Colonic mucosa (tissue), 4 donors: ENCODE data around the gene TGM5. TPM values are rescaled to one million over a fixed set of nuclear protein-coding genes. Genes with fewer than 3 reads are reported as not detected.

Experiments used
- DNase-seq: peaks from one replicate; pipeline ENCODE4 v3.0.0-alpha.2; 2020
- H3K27ac ChIP-seq: fragments of 200-600 bp; one replicate; pipeline ENCODE4 v1.8.0; 2021
- H3K27me3 ChIP-seq: fragments of 200-600 bp; one replicate; pipeline ENCODE4 v1.8.0; 2021
- H3K36me3 ChIP-seq: fragments of 200-600 bp; one replicate; pipeline ENCODE4 v1.8.0; 2021
- H3K4me1 ChIP-seq: fragments of 200-600 bp; one replicate; pipeline ENCODE4 v1.8.0; 2021; ENCODE audit warnings: mild to moderate bottlenecking
- H3K4me3 ChIP-seq: fragments of 200-600 bp; one replicate; pipeline ENCODE4 v1.8.0; 2021
- H3K9ac ChIP-seq, 2 donors: one replicate each; pipeline ENCODE4 v1.7.0; 2013; ENCODE audit warnings: control low read depth in 2 of 2, low read depth in 2 of 2, low read length in 2 of 2
- H3K9me3 ChIP-seq: fragments of 200-600 bp; one replicate; pipeline ENCODE4 v1.8.0; 2021
- intact Hi-C: fragments of 100-400 bp; cut with DNase I; formaldehyde crosslinking; loops from one replicate; pipeline ENCODE4 v1.14.1; 2022
- total RNA-seq, 2 donors: library from RNA; stranded (reverse); fragmentation: NEBNext Ultra II Directional in 1 of 2; extraction: Animal tissue kit (Norgen Biotek cat#: 25700) in 1 of 2; gene quantifications; one replicate each; pipeline ENCODE4 v1.2.1, GENCODE V29; 2021
- TF ChIP-seq, protein P1 (sequence below): fragments of 200-600 bp; IDR thresholded peaks from one replicate; pipeline ENCODE4 v1.8.0; 2022; ENCODE audit warnings: antibody characterized with exemption, mild to moderate bottlenecking
- donor health status: healthy.
- donor health status: DM: no; HTN: no; CAD: no.
- donor health status: DM: no; HTN: no; CAD: no.

Gene TGM5
- total RNA-seq, 2 donors from 2014 or later: not detected

- Histone ChIP-seq H3K4me1 (no peaks in the 10 kb centered on the region), H3K27ac (no peak overlapping the region), H3K36me3 (no peaks in the 10 kb centered on the region), H3K9ac (no peak overlapping the region), H3K4me3 (no peak overlapping the region), H3K9me3 (no peaks in the 10 kb centered on the region), H3K27me3 (no peaks in the 10 kb centered on the region)
- intact Hi-C loops: no loop called here
- DNase-seq: no peak
- TF ChIP-seq, protein P1, sequence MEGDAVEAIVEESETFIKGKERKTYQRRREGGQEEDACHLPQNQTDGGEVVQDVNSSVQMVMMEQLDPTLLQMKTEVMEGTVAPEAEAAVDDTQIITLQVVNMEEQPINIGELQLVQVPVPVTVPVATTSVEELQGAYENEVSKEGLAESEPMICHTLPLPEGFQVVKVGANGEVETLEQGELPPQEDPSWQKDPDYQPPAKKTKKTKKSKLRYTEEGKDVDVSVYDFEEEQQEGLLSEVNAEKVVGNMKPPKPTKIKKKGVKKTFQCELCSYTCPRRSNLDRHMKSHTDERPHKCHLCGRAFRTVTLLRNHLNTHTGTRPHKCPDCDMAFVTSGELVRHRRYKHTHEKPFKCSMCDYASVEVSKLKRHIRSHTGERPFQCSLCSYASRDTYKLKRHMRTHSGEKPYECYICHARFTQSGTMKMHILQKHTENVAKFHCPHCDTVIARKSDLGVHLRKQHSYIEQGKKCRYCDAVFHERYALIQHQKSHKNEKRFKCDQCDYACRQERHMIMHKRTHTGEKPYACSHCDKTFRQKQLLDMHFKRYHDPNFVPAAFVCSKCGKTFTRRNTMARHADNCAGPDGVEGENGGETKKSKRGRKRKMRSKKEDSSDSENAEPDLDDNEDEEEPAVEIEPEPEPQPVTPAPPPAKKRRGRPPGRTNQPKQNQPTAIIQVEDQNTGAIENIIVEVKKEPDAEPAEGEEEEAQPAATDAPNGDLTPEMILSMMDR: no peak
Observed at GRCh38 chr15:43219929-43220928, 46.5 kb downstream of the TGM5 start.

DNA sequence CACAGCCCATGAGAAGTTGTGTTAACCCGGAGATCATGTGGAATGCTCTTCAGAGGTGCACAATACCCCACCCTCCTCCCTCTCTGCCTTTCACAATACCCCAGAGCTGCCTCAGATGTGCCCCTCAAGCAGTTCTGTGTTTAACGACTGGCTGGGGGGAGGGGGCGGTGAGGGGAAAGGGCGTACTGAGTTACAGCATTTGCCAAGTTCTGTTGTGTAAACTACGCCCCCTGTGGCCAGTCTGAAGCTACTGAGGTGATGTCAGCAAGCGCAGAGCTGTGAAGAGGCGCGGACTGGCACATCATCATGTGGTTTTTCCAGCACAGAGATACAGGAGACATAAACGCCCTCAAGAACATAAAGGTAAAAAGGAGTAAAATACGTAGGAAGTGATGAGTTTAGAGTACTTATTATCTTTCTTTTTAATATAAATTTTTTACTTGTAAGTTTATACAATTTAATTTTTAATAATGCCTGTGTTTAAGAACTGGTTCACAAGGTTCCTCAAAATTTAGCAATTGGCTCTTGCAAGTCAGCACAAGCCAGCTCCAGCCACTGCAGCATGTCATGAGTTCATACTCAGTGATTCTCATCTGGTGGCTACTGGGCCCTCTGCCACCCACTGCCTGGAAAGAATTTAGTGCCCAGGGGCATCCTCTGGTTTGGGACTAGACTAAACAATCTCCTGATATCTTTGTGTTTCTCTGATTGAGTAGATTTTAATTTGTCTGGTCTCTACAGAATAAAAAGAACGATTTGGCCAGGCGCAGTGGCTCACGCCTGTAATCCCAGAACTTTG lies 47.6 kb downstream of the TGM5 start:
- no peaks in the 10 kb centered on the region for H3K27me3 ChIP-seq
- no peaks in the 10 kb centered on the region for H3K4me1 ChIP-seq
- TF ChIP-seq, protein P1: no peak
- intact Hi-C loops: no loop called here
- H3K27ac ChIP-seq: no peak overlapping the region
- no peaks in the 10 kb centered on the region for H3K9me3 ChIP-seq
- no peak overlapping the region for H3K9ac ChIP-seq
- H3K4me3 ChIP-seq: no peak overlapping the region
- no peaks in the 10 kb centered on the region for H3K36me3 ChIP-seq
- no peak for DNase-seq

DNA sequence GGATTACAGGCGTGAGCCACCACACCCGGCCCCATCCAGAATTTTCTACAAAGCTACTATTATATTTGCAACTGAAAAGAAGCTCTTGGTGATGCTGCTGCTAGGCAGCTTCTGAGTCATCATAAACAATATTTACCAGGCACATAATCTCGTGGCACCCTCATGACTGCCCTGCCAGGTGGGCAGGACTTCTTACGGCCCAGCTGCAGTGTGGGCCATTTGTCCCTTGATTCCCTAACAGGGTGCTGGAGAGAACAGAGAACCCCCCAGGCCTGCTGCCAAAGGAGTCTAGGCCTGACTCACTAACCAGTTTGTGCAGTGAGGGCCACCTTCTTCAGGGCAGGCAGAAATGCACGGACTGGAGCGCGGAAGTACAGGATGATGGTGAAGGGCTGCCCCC lies 50.8 kb downstream of the TGM5 start:
- H3K9me3 ChIP-seq: no peaks in the 10 kb centered on the region
- TF ChIP-seq, protein P1: no peak
- H3K4me3 ChIP-seq: no peak overlapping the region
- no peaks in the 10 kb centered on the region for H3K27me3 ChIP-seq
- no peak overlapping the region for H3K27ac ChIP-seq
- no peaks in the 10 kb centered on the region for H3K4me1 ChIP-seq
- intact Hi-C loops: no loop called here
- DNase-seq: no peak
- H3K36me3 ChIP-seq: no peaks in the 10 kb centered on the region
- no peak overlapping the region for H3K9ac ChIP-seq

DNA sequence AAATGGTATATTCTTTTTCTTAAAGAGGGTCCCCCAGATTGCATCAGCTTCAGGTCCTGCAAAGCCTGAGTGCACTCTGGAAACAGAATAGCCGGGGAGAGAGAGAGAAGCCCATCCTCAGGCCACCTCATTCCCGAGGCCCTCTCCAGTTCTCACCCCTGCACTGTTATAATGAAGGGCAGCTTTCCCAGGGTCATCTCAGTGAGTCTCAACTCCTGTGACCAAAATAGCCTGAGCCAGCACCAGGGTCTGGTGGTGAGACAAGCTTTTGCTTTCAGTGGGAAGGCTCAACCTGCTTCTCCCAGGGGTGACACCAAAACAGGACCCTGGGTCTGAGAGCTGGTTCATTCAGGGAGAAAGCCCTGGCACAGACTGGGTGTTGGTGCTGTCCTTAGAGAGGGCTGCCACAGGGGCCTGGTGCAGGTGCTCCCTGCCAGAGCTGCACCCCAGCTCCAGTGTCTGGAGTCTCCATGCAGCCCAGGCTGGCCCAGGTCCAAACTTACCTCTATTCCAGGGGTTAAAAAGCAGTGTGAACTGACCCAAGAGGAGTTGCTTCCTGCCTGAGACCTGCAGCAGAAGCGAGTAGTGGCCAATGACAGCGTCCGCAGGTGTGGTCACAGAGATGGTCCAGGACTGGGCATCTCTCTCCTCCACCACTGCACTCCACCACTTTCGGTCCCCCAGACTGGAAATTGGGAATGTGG lies 52.0 kb downstream of the TGM5 start:
- TF ChIP-seq, protein P1: no peak
- Histone ChIP-seq H3K27ac (no peak overlapping the region), H3K9me3 (no peaks in the 10 kb centered on the region), H3K27me3 (no peaks in the 10 kb centered on the region), H3K36me3 (no peaks in the 10 kb centered on the region), H3K9ac (no peak overlapping the region), H3K4me3 (no peak overlapping the region), H3K4me1 (no peaks in the 10 kb centered on the region)
- no peak for DNase-seq
- intact Hi-C loops: no loop called here

GRCh38 chr15:43214169-43214568 lies 52.6 kb downstream of the TGM5 start:
- H3K27ac ChIP-seq: no peak overlapping the region
- no peaks in the 10 kb centered on the region for H3K9me3 ChIP-seq
- DNase-seq: no peak
- no peaks in the 10 kb centered on the region for H3K4me1 ChIP-seq
- intact Hi-C loops: no loop called here
- no peak overlapping the region for H3K4me3 ChIP-seq
- TF ChIP-seq, protein P1: no peak
- no peaks in the 10 kb centered on the region for H3K36me3 ChIP-seq
- no peak overlapping the region for H3K9ac ChIP-seq
- H3K27me3 ChIP-seq: no peaks in the 10 kb centered on the region
